HG03457 (cell line): ENCODE results near the gene MYO3B.

ENCODE experiments used
- ATAC-seq: cut with Tn5 transposase; IDR thresholded peaks from one replicate; pipeline ENCODE4 v1.9.1; 2021; ENCODE audit warnings: moderate number of reproducible peaks; ENCODE audit not compliant: unreplicated experiment

The MYO3B gene

DNA sequence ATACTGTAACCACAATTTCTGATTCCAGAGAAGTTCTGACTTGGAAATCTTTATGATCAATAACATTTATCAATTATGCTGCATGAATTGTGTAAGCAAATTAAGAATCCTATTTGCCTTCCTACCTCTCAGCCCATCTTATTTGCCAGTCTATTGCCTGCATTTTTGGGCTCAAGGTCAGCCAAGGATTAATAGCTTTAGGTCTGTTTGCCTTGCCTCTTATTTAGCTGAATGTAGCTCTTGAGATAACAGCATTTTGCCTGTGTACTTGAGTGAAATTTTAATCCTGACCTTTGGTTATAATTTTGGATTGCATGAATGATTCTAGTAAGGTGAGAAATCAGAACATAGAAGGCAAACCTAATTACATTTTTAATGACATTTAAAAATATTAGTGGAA lies 51.2 kb downstream of the MYO3B start:
- ATAC-seq = no peak

- ATAC-seq = no peak
Measured at GRCh38 chr2:170229744-170230143, 51.8 kb downstream of the MYO3B start.

DNA sequence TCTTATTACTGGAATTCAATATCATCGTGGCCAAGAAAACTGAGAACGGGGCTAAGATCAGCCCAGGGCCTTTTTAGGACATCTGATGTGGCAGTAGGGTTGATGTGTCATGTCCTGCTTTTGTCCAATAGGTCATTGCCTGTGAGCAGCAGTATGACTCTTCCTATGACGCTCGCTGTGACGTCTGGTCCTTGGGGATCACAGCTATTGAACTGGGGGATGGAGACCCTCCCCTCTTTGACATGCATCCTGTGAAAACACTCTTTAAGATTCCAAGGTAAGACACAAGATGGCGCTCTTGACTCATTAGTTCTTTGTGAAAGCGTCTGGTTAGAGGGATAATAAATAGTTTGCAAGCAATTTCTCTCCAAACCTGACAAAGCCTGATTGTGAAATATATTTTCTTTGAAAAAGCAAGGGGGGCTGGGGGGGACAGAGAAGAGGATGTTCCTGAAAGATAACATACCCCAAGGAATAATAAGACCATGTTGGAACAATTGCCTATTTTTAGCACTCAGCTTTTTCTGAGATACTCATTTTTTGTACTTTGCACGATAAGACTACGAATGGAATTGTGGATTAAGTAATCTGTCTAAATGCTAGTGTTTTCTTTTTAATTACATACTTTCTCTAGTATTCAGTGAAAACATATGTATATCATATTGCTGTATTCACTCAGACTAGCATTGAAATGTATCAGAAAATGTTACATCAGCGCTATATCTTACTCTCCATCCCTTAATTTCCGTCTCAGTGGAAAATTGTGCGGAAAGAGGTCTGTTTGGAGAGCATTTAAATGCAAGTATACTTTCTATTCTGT lies 58.1 kb downstream of the MYO3B start:
- ATAC-seq = no peak

GRCh38 chr2:170236680-170237047 lies 58.7 kb downstream of the MYO3B start:
- no peak for ATAC-seq

DNA sequence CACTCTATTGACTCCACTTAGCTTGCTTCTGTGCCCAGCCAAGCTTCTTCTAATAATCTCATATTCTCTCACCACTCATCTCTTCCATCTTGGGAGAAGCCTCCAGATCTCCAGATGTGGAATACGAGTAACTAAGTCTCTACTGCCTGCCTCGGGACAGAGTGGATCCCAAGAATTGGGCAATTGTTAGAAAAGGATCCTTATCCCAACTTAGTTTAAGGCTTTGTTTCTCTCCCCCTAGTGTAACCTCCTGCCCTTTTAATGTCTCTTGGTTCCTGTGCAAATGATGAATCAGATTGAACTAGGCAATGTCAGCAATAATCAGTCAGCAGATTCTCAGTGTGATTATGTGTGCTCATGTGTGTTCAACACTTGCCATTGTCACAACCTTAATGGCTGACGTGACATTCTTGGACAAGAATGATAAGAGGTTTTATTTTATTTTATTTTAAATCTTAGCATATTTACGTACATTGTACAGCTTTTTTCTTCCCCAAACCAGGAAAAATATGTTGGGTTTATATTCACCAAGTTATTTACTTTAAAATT lies 59.7 kb downstream of the MYO3B start:
- no peak for ATAC-seq

- ATAC-seq = no peak
Measured at GRCh38 chr2:170238776-170239175, 60.8 kb downstream of the MYO3B start.

DNA sequence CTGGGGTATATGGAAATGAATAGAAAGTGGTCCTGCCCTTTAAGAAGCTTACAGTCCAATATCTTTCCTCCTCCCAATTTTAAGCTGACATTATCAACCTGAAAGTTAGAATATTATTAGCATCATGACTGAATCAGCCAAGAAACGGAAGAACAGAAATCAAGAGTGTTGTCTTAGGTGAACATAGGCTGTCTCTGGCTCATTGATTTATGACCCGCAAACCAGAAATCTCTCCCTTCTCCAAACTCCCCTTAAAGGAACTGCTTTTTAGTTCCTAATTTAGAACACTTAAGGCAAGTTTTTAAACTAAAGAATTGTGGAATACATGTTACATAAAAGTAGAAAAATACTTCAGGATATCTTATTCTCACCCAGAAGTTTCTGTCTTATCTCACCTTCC lies 62.7 kb downstream of the MYO3B start:
- no peak for ATAC-seq

DNA sequence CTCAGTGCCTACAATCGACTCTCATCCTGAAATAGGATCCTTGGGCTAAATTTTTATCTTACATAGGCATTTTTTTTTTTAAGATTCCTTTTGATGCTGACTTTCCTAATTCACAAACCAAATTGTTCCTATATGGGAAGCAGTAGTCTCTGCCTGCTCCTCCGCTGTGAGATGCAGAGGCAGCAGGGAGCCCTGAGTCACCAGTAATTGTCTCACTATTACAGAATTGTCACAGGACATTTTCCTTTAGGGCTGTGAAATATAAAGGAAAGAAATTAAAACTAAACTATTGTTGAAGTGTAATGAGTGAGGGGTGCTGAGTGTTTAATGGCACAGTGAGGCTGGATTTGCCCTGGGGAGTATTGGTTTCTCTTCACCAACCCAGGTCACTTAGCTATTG lies 63.8 kb downstream of the MYO3B start:
- ATAC-seq = no peak

DNA sequence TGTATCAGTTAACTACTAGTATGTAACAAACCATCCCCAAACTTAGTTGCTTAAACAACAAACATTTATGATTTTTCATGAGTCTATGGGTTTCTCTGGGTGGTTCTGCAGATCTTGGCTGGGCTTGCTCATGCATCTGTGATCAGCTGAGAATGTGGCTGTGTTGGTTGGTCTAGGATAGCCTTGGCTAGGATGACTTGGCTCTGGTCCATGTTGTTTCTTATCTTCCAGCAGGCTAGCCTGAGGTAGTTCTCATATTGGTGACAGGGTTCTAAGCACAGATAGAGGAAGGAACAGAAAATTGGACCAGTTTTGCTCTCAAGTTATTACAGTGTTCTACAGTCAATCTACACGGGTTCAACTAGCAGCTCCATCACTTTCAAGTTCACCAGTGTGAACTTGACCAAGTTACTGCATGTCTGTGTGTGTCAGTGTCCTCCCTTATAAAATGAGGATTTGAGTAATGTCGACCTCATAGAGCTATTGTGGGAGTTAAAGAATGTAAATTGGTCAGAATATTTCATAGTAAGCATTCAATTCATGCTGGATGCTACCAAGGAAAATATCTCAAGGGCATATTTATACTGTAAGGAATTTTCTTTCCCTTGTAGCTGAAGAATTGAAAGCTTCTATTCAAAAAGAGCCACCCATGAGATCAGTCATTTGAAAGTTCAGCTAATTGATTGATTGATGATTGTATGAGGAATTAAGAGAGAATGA lies 65.3 kb downstream of the MYO3B start:
- no peak for ATAC-seq

DNA sequence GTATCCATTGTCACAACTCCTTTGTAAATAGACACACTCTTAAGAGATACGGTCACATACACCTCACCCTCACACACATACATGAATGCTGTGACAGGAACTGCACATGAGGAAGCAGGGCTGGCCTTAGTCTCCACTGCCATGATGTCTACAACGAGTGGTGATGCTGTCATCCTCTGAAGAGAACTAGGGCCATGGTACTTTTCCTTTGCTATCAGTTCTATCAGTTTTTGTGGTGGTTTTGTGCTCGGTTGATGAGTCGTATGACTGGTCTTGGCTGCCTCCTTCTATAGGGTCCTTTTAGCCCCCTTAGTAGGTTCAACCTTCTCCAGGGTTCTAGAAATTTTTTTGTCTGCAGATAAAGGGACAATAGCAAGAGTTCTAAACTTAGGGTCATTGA lies 66.0 kb downstream of the MYO3B start:
- no peak for ATAC-seq

GRCh38 chr2:170244555-170244954 lies 66.6 kb downstream of the MYO3B start:
- ATAC-seq = no peak

- ATAC-seq = no peak
Measured at GRCh38 chr2:170245312-170245711, 67.4 kb downstream of the MYO3B start.

DNA sequence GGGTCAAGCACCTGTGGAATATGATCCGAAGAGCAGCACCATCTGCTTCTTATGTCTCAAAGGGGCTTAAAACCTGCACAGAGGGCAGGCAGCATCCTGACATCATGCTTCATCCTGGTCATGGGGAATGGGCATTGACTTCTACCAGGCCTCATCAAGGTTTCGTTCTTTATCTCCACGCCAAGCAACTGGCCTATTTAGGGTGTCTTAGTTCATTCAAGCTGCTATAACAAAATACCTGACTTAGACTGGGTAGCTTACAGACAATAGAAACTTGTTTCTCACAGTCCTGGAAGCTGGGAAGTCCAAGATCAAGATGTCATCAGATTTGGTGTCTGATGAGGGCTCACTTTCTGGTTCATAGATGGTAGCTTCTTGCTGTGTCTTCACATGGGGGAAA lies 69.4 kb downstream of the MYO3B start:
- no peak for ATAC-seq

DNA sequence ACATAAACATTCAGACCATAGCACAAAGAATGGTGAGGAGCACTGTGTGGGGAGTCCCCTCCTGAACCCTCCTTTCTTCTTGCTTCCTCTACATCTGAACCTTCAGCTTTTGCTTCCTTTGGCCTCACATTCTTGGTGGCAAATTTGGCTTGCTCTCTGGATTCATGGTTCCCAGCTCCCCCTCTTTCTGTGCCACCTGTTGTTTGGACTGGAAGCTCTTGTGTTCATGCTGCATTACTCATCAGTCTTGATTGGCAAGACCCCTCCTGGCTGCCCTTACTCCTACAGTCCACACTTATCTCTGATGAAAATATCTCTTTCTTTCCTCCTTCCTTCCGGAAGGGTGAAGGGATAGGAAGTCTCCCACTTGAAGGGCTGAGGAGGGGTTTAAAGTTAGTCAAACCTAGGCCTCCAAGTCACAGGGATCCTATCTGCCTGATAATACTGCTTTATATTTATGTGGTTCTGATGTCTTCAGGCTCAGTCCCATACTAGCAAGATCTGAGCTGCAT lies 70.0 kb downstream of the MYO3B start:
- ATAC-seq = no peak

- no peak for ATAC-seq
Measured at GRCh38 chr2:170248574-170249393, 70.8 kb downstream of the MYO3B start.

GRCh38 chr2:170249761-170250160 lies 71.8 kb downstream of the MYO3B start:
- no peak for ATAC-seq

- ATAC-seq = no peak
Measured at GRCh38 chr2:170250584-170250983, 72.6 kb downstream of the MYO3B start.

GRCh38 chr2:170252414-170252813 lies 74.5 kb downstream of the MYO3B start:
- no peak for ATAC-seq

DNA sequence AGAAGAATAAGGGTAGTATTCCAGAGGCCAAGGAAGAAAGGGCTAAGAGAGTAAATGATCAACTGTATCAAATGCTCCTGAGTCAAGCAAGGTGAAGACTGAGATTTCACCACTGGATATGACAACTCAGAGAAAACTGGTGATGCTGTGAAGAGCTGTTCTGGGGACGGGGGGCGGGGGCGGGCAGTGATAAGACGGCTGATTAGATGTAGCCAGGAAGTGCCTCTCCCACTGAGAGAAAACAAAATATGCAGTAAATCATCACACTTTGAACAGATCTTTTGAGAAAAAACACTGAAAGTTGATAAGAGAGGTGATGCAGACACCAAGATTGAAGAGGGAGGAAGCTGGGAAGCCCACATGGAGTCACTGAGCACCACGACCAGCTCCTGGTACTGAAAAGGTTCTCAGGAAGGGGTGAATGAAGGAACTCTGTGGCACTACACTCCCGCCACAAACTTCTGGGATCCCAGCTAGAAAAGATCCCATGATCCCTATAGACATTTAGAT lies 75.8 kb downstream of the MYO3B start:
- no peak for ATAC-seq

GRCh38 chr2:170254293-170254732 lies 76.4 kb downstream of the MYO3B start:
- no peak for ATAC-seq

- ATAC-seq = no peak
Measured at GRCh38 chr2:170255137-170255536, 77.2 kb downstream of the MYO3B start.
